GM18907 (cell line): ENCODE data around the gene HOXA11.
A peak's percentile ranks its signal among the peaks of the same experiment; 100 is the strongest.

ENCODE experiments used
- ATAC-seq: cut with Tn5 transposase; IDR thresholded peaks from one replicate; pipeline ENCODE4 v1.9.1; 2021; ENCODE audit warnings: mild to moderate bottlenecking, moderate library complexity; ENCODE audit not compliant: unreplicated experiment

HOXA11 gene

DNA sequence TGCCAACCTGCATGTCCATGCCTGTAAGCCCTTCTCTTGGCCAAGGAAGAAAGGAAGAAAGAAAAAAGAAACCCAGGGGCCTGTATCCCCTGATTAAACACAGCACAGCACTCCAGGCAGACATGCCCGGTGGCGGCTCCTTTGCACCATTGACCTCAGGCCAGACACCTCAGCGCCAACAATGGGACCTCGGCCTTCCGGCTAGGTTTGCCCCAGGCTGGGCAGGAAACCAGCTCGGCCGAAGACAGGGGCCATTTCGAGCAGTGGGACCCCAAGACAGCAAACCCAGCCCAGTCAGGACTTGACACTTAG is 13.8 kb downstream of the HOXA11 start:
- no peak for ATAC-seq

DNA sequence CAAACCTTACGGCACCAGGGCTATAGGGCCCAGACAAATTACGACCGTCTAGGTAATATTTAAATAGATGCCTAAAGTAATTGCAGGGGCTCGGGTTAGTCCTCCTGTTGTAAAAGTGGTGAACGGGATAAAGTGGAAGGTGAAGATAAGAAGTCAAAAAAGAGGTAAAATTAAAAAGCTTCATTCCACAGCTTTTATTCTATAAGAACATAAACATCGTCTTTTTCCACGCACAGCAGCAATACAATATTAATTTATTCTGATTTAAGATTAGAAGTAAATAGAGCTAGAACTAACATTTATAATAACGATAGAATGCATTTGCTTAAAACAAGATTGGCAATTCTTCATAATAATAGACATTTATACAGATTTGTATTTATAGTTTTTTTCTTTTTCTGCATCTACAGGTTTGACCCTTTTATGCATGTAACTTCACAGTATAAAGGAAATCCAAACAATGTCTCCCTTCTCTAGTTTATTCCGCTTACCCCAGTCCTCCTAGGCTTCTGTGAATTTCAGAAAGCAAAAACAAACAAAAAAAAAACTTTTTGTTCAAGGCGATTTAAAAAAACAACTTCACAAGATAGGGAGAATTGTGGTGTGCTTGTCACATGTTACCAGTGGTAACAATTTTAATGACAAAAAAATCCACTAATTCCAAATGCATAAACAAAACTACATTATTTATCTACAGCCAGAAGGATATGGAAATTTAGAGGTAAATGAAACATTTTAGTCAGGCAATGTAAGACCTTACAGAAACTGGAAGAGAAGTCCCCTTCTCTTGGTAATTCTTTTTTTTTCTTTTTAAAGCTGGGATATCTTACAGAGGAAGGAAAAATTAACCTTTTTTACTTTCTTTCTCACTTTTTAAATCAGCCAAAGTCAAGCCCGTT is 14.4 kb downstream of the HOXA11 start:
- no peak for ATAC-seq

DNA sequence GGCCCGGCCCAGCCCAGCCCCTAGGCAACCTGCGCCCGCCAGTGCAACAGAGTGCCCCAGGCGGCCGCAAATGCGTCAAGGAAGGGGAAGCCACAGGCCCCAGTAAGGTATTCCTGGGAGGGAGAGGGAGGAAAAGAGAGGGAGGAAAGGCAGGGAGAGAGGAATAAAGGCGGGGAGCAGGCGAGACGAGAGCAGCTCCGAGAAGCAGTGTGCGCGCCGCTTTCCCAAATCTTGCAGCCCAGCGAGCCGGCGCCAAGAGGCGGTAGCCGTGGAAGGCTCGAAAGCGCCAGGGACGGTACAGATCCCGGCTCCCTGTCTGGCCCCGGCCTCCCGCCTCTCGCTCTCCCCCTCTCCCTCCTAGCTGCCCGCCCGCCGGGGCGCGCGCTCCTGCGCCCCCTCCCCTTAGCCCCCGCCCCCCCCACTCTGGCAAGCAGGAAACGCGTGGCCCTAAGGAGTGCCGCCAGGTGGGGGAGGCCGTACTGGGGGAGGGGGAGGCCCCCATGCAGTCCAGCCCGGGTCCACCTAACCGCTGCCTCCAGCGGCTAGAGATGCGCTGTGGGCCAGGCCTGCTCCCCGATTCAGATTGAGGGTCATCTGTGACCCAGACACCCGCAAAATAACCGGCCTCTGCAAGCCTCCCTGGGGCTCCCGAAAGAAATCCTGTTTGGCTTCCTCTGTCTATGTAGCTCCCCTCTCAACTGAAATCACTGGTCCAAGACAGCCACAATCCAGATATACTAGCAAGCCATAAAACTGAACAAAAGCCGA is 15.2 kb downstream of the HOXA11 start:
- no peak for ATAC-seq

DNA sequence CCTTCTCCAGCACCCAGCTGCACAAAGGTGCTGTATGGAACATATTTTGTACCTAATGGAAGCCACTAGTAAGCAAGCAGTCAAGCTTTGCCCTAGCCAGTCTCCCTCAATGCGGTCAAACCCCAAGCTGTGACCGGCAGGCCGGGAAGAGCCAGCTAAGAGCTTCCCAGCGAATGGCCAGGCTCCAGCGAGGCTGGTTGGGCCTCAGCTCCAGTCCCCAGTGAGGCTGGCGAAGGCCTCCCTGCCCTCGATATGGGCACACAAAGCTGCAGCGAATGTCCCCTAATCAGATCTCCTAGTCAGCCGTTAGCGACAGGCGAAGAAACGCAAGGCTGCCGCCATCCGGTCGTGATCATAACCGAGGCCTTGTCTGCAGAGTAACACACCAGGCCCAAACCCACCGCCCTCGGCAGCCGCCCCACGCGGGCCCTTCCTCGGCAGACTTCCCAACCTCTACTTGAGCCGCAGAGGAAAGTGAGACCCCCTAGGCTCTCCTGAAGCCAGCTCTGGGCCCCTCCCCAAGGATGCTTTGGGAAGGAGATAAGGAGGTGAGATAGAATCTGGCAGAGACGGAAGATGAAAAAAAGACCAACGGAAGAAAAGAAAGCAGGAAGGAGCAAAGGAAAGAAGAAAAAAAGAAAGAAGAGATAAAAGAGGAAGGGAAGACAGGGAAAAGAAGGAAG is 16.6 kb downstream of the HOXA11 start:
- ATAC-seq, result no peak

DNA sequence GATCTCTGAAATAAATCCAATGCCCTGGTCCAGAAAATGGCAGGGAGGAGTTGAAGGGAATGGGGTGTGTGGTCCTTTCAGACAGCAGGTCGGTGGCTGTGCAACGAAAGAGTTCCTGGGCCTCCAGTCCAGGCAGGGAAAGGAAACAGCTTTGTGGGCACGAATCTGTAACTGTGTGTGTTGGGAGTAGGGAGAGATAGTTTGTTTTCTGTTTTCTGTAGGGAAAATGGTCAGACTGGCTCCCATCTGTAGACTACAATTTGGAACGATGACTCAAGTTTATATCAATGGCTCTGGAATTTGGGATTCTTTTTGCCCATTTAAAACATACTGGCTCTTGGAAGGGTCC is 17.1 kb downstream of the HOXA11 start:
- no peak for ATAC-seq

DNA sequence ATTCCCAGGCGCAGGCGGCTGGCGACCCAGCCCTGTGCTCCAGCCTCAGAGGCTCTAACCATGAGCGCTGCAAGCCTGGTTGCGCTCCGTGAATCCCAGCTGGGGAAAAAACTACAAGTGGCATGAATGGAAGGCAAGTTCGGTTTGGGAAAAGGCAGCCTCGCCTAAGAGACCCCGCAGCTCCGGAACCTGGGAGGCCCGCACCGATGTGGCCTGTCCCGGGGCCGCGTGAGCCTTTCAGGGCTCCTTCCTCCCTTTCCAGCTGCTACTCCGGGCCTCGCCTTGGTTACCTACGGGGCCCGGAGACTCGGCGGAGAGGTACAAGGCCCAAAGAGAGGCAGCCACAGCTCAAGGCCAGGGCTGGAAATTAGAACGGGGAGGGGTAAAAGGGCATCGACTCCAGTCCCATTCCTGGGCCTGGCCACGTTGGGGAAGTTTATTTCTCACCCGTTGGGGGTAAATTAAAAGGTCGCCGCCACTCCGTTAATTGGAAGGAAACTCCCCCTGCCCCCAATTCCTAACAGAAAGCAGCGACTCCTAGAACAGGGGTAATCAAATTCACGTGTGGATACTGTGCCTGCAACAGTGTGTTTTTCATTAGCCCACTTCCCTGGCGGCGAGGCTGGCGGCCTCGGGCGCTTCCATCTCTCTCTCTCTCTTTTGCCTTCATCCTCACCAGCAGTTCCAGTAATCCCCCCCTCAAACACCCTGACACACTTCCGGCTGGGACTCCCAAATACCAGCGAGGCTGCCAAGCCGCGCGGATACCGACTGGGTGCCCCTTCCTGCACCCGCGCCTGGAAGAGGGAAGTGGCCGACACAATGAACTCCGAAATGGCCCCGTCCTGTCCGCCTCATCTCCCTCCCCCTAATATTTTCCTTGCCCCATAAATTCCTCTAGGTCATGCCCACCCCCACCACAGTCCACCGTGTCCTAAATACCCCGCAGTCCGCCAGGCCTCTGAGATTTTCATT is 18.2 kb downstream of the HOXA11 start:
- ATAC-seq, result no peak

DNA sequence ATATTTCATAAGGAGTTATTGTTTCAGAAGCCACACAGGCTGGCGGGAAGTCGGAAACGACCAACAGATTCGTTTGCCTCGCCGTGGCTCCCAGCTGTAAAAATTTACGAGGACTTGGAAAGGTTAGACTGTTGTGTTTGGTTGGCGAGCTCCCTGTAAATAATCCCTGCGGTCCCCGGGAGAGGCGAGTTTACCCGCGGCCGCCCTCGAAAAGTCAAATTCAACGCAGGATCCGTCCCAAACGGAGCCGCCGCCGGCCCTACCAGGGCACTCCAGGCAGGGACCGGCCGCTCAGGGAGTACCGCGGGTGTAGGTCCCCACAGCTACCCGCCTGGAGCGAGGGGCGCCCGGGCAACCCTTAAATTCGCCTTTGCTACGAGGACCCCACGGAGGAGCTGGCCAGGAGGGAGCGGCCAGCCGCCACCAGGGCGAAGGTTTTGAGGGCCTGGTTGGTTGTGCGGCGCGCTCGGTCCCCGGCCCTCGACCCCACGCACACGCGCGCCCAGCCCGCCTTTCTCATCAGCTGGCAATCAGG is 19.0 kb downstream of the HOXA11 start:
- no peak for ATAC-seq

DNA sequence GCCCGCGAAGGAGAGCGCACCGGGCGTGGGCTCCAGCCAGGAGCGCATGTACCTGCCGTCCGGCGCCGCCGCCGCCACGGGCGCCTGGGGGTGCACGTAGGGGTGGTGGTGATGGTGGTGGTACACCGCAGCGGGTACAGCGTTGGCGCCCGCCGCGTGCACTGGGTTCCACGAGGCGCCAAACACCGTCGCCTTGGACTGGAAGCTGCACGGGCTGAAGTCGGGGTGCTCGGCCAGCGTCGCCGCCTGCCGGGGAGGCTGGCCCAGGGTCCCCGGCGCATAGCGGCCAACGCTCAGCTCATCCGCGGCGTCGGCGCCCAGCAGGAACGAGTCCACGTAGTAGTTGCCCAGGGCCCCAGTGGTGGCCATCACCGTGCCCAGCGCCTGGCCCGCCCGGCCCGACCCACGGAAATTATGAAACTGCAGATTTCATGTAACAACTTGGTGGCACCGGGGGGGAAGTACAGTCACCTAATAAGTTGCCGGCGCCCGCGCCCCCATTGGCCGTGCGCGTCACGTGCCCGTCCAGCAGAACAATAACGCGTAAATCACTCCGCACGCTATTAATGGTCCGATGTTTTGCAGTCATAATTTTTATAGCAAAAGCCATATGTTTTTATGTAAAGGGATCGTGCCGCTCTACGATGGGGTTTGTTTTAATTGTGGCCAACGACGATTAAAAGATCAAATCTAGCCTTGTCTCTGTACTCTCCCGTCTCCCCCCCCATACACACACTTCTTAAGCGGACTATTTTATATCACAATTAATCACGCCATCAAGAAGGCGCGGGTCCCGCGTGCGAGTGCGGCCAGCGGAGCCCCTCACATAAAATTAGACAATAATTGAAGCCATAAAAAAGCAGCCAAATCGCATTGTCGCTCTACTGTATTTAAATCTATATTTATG is 19.7 kb downstream of the HOXA11 start, which contains the start of gene HOXA9:
TSS of gene HOXA9 (minus strand) at position 449 of the 907 bp plus-strand sequence. CDS start at position 369, 80 bp downstream.
- ATAC-seq, result no peak

DNA sequence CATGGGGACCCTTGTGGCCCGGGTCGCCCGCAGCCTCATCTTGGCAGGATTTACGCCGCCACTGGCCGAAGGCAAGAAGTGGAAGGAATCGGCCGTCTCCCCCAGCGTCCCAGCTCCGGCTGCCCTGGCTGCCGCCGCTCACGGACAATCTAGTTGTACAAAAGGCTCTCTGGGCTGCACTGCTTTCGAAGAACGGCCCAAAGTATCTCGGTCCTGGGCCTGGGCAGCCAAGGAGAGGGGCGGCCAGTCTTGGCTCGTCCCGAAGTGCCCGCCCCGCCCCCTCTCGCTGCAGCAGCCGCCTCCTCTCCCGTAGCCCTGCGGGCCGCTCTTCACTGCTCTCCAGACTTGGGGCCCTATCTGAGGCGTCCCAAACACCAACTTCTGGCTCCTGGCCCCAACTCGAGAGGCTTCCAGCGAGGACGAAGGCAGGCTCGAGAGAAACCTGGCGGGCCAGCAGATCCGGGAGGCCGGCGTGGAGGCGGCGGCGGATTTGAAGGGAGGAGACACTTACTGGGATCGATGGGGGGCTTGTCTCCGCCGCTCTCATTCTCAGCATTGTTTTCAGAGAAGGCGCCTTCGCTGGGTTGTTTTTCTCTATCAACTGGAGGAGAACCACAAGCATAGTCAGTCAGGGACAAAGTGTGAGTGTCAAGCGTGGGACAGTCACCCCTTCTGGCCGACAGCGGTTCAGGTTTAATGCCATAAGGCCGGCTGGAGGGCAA is 20.5 kb downstream of the HOXA11 start:
- no peak for ATAC-seq

DNA sequence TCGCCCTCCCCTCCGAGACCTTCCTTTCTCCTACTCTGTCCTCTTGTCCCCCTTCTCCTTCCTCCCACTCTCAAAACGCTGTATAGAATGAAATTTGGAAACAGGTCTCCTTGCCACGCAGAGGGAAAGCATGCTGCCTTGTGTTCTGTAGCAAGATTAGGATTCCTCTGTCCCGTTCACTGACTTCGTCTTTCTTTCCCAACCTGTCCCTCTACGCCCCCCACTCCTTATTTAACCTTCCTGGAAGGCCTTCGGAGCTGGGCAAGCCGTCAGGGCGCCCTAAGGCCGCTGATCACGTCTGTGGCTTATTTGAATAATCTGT is 21.0 kb downstream of the HOXA11 start:
- ATAC-seq, result no peak

DNA sequence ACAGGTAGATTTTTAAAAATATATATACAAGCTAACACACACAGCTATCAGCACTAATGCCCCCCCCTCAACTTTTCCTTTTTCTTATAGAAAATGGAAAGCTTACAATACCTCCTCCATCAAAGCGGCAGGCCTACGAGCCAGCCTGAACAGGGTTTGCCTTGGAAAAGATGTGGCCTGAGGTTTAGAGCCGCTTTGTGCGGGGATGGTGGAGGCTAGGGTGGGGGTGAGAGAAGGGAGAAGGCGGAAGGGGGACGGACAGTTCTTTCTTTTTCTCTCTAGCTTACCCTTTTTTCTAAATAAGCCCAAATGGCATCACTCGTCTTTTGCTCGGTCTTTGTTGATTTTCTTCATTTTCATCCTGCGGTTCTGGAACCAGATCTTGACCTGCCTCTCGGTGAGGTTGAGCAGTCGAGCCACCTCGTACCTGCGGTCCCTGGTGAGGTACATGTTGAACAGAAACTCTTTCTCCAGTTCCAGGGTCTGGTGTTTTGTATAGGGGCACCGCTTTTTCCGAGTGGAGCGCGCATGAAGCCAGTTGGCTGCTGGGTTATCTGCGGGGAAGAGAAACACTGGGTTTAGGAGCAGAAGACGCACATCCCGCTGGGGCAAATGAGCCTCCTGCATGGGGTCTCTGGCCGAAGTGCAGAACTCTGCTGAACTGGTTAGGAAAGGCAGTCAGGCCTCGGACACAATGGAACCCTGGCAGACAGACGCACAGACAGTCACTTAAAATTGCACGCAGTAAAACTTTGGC is 21.6 kb downstream of the HOXA11 start:
- no peak for ATAC-seq

DNA sequence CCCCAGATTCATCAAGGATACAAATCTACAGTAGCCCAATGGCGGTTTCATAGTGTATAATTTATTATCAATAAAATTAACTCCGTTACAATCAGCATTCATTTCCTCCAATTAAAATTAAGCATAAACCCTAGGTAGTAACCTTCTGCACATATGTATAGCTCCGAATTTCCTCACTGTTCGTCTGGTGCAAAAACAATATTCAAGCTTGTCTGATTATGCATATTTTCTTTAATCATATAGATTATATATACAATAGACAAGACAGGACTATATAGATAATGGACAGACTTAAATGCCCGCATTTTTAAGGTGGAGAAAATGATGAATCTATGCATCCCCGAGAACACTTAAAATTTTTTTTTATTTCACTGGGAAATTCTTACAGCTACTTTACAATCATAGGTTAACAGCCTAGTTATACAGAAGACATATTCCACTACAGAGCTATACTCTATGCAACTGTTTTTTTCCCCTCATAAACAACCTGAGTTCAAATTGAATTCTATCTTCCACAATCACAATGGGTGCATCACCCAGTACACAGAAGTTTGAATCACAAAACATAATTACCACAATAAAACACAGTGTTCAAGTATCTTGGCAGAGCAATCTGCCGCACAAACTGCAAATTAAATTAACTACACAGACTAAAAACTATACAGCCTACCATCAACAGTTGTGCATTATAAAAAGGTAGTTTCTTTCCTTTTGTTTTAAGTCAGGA is 22.3 kb downstream of the HOXA11 start:
- ATAC-seq, result no peak

DNA sequence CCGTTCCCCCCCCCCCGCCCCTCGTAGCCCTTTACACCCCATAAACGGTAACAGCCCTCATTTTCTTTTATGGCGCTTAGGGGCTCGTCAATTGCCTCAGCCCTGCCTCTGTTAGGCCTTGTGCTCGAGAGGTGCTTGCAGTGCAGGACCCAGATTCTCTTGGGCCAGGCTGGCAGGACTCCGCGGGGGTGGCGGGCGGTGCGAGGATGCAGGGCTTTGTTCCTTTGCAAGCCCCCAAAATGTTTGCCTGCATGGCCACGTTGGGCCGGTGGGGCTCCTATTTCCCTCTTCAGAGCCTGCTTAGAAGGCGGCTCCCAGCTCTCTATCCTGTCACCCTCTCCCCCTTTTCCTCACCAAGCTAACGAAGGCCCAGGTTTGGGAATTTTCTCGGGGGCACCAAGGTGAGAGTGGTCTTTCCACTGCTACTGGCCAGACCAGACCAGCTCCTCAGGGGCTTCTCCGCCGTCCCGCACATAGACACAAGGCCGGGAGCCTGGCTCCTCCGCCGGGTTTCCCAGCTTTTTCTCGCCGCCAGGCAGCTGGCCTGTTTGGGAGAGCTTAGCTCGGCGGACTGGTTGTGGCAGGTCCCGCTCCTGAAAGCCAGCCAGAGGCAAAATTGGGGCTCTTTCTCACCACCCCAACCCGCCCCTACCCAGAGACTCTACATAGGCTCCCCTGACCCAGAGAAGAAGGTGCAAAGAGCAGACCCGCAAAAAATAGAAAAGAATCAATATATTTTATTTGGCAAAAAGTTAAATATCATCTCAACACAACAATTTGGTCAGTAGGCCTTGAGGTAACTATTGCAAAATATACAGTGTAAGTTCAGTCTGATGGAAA is 23.1 kb downstream of the HOXA11 start:
- no peak for ATAC-seq

DNA sequence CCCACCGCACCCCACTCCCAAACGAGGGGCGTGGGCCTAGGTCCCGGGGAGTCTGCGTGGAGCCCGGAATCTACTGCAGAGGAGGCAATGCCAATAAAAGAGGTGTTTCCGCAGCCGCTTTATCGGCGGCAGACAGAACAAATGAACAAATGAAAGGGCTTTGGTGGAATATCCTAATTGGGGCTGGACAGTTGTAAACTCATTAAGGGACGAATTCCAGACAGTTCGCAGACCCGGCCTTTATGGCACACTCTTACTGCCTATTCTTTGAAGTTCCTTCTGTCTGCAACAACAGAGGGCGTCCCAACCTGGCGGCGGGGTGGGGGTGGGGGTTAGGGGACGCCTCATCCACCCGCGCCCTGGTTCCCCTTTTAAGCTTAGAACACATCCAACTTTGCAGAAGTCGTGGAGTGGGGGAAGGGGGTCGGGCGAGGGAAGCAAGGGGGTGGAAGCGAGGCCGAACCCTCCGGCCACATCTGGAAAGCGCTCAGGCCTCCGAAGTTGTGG is 23.8 kb downstream of the HOXA11 start:
- no peak for ATAC-seq

DNA sequence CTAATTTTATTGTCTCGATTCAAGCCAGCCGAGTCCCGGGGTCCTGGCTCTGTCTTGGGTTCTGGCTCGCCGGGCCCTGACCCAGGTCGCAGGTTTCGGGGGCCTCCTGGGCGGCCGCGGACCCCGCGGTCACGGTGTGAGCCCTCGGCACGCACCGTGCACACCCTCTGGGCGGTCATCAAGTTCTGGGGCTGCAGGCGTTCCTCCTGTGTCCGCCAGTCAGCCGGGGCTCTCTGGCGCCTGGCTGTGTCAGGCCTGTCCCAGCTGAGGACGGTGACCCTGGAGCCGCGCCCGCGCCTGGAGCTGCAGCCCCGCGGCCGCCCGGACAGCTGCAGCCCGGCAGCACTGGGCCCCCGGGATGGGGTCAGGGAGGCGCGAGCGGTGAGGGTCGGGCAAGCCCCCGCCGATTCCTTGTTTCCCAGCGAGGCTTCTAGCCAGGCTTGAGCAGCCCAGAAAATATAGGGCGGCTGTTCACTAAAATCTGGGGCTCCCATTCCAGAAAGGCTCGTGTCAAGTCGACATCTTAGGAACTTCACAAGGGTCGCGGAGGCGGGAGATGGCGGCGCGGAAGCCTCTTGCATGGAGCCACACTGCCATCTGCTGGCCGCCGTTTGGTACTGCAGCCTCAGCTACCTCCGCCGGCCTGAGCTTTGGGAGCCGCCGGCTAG is 24.4 kb downstream of the HOXA11 start:
- ATAC-seq, result peak; percentile 63

DNA sequence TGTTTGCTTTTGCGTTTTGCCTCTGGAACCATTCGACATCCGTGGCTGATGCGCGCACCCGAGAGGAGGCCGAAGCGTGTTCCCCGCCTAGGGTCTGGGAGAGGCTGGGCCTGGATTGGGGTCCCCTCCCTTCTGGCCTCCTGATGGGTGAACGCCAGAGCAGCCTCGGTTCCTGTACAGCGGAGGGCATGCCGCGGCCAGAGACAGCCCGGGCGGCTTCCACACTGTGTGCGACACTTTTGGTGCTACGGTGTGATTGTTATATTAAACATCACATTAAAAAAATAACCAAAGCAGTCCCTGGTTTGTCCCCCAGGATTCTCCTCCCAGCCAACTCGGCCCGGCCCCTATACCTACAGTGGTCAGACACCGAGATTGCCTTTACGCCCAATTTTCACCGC is 24.9 kb downstream of the HOXA11 start:
- peak; percentile 15 for ATAC-seq
